Activated CD4-positive, alpha-beta T cell treated with anti-CD3 and anti-CD28 coated beads for 36 hours (primary cell): Measurements from ENCODE around the gene BNIP1. TPM values are rescaled to one million over a fixed set of nuclear protein-coding genes. Genes with fewer than 3 reads are reported as not detected.
A peak's percentile ranks its signal among the peaks of the same experiment; 100 is the strongest.

Experiments used
- ATAC-seq: fragments of 200-7000 bp; cut with Tn5 transposase; one replicate; pipeline ENCODE4 v1.10.0; 2021; ENCODE audit warnings: mild to moderate bottlenecking, moderate library complexity
- CTCF ChIA-PET: fragments of 350-600 bp; sonication (Branson Sonifier 250); formaldehyde crosslinking; loops from one replicate; lab custom pipeline; 2021; ENCODE audit warnings: antibody characterized with exemption; lab: Charles Lee
- POLR2A ChIA-PET: fragments of 350-600 bp; sonication (Branson Sonifier 250); formaldehyde crosslinking; loops from one replicate; lab custom pipeline; 2021; ENCODE audit warnings: antibody characterized with exemption, inconsistent platforms; lab: Charles Lee
- DNase-seq: peaks from one replicate; pipeline ENCODE4 v3.0.0-alpha.2; 2020
- H3K27ac Mint-ChIP-seq: one replicate; pipeline ENCODE4 v1.8.0; 2021; ENCODE audit warnings: mixed read lengths
- H3K27me3 Mint-ChIP-seq: one replicate; pipeline ENCODE4 v1.8.0; 2021; ENCODE audit warnings: mixed read lengths
- H3K36me3 Mint-ChIP-seq: one replicate; pipeline ENCODE4 v1.8.0; 2021; ENCODE audit warnings: low read depth, mixed read lengths
- H3K4me1 Mint-ChIP-seq: one replicate; pipeline ENCODE4 v1.8.0; 2021; ENCODE audit warnings: mixed read lengths
- H3K4me3 Mint-ChIP-seq: one replicate; pipeline ENCODE4 v1.8.0; 2021; ENCODE audit warnings: mild to moderate bottlenecking, moderate library complexity, mixed read lengths
- H3K9me3 Mint-ChIP-seq: one replicate; pipeline ENCODE4 v1.8.0; 2021; ENCODE audit warnings: low read depth, mixed read lengths
- intact Hi-C, 2 experiments: fragments of 100-400 bp; cut with DNase I in 1 of 2; cut with micrococcal nuclease in 1 of 2; formaldehyde crosslinking; loops; one replicate each; pipeline versions ENCODE4 v1.14.2 to v1.15.1; 2022 to 2024; cut with DNase I, micrococcal nuclease
- total RNA-seq, 2 experiments: library from RNA; stranded (reverse); gene quantifications; one replicate each; pipeline ENCODE4 v1.2.3, GENCODE V29; 2021

The BNIP1 gene
- total RNA-seq, 2 experiments from 2014 or later: 24.2 to 26.8 TPM

DNA sequence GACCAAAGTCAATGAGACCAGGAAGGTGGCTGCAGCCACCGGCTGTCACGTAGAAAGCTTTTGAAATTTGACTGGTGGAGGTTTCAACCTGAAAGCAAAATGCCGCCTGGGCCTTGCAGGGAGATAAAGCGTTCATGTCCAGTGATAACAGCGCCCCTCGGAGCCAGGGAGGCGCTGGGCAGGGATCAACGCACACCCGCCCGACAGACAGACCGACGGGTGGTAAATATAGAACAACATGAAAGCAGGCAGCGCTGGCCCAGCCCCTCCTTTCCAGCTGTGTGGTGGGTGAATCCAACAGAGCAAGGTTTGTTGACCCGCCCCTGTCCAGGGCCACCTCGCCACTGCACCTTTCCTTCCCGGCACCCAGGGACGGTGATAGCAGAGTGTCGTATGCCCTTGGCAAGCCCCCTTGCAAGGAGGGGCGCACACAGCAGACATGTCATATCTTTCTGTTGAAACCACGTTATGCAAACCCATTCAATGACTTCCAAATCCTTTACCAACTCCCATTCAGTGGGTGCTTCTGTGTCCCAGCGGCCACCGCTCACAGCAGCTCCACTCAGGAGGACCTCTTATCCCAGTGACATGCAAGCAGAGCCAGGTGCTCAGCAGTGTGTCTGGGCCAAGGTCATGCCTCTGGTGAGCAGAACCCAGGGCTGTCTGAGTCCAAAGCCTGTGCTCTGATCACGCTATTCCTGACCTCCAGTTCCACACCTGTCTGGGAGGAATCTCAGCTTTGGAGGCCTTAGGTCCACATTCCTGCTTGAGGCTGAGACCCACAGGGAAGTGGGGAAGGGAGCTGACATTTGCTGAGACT is 52.0 kb downstream of the BNIP1 start:
- H3K27ac Mint-ChIP-seq: no peak overlapping the region
- POLR2A ChIA-PET: no interaction called here
- H3K4me3 Mint-ChIP-seq: no peak overlapping the region
- peaks cover 3% of the 10 kb centered on the region for H3K27me3 Mint-ChIP-seq
- CTCF ChIA-PET: interaction anchor here (0.8 to 1.4 kb wide), 3 partner anchors 9 to 26 kb away, joined by 3 to 4 read pairs (median 4); no protein-coding TSS in a partner anchor
- ATAC-seq (no peak), DNase-seq (no peak)
- H3K36me3 Mint-ChIP-seq: peaks cover 4% of the 10 kb centered on the region
- H3K4me1 Mint-ChIP-seq: no peaks in the 10 kb centered on the region
- intact Hi-C loops: no loop called here
- H3K9me3 Mint-ChIP-seq: peaks cover 4% of the 10 kb centered on the region

DNA sequence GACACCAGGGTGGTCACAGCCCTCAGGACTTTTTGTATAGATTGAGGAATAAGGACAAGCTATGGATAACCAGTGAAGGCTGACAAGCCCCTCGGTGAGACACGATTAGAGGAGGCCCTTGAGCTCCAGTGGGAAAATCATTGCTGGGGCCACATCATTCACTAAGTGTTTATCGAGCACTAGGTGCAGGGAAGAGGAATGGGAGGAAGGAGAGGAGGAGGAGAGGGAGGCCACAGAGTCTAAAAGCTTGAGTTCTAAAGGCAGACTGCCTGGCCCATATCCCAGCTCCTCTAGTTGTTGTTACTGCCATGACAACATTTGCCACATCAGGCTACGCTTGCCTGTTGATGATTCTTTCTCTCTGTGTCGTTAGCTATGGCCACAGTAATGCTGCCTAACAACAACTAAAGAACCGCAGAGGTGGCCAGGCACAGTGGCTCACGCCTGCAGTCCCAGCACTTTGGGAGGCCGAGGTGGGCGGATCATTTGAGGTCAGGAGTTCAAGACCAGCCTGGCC is 53.1 kb downstream of the BNIP1 start:
- H3K36me3 Mint-ChIP-seq: peaks cover 4% of the 10 kb centered on the region
- ChIA-PET POLR2A (no interaction called here), CTCF (interaction anchor here (0.6 kb wide), 1 partner anchor 32 kb away, joined by 3 read pairs; no protein-coding TSS in a partner anchor)
- no peak overlapping the region for H3K4me3 Mint-ChIP-seq
- peaks cover 4% of the 10 kb centered on the region for H3K9me3 Mint-ChIP-seq
- no peak overlapping the region for H3K27ac Mint-ChIP-seq
- intact Hi-C loops: no loop called here
- H3K27me3 Mint-ChIP-seq: peaks cover 5% of the 10 kb centered on the region
- no peaks in the 10 kb centered on the region for H3K4me1 Mint-ChIP-seq
- ATAC-seq (no peak), DNase-seq (no peak)

DNA sequence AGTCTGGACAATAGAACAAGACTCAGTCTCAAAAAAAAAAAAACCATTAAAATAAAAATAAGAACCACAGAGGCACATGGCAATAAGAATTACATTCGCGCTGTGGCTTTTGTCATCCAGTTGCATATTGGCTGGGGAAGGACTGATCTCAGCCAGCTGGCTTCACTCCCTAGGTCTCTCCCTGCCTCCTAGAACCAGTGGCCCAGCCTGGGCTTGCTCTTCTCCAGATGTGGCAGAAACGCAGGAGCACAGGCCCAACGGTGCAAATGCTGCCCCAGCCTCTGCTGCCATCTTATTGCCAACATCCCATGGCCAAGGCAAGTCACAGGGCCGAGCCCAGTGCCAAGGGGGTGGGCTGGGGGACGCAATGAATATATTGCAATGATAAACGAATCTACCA is 53.7 kb downstream of the BNIP1 start:
- intact Hi-C loops: no loop called here
- ATAC-seq: no peak
- H3K36me3 Mint-ChIP-seq: peaks cover 4% of the 10 kb centered on the region
- ChIA-PET CTCF (no interaction called here), POLR2A (no interaction called here)
- DNase-seq: no peak
- peaks cover 4% of the 10 kb centered on the region for H3K9me3 Mint-ChIP-seq
- H3K27ac Mint-ChIP-seq: no peak overlapping the region
- peaks cover 11% of the 10 kb centered on the region for H3K27me3 Mint-ChIP-seq
- no peak overlapping the region for H3K4me3 Mint-ChIP-seq
- H3K4me1 Mint-ChIP-seq: no peaks in the 10 kb centered on the region

DNA sequence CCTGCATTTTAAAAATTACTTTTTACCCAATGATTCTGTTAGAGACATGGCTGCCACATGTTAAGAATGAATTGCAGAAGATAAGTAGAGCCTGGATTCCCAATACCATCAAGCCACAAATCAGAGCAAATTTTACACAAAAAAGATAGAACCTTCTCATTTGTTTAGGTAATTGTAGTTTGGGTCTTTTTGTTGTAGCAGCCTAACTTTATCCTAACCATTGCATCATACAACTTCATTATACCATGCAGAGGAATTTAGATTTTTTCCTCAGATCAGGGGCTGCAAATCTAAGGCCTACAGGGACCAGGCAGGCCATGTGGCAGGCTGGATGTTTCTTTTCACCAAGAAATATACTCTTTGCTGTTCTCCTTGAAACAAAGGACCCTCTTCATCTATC is 56.0 kb downstream of the BNIP1 start:
- Mint-ChIP-seq H3K27me3 (peaks cover 24% of the 10 kb centered on the region), H3K4me1 (no peaks in the 10 kb centered on the region), H3K4me3 (no peak overlapping the region), H3K36me3 (peaks cover 4% of the 10 kb centered on the region), H3K9me3 (peaks cover 4% of the 10 kb centered on the region), H3K27ac (no peak overlapping the region)
- intact Hi-C loops: no loop called here
- ATAC-seq (no peak), DNase-seq (no peak)
- ChIA-PET CTCF (interaction anchor here (0.6 to 1.0 kb wide), 3 partner anchors 20 to 265 kb away, joined by 3 to 4 read pairs (median 3); partner anchors contain the start of gene RPL26L1), POLR2A (interaction anchor here (0.6 kb wide), 2 partner anchors 214 to 277 kb away, joined by 3 to 4 read pairs; no protein-coding TSS in a partner anchor)

DNA sequence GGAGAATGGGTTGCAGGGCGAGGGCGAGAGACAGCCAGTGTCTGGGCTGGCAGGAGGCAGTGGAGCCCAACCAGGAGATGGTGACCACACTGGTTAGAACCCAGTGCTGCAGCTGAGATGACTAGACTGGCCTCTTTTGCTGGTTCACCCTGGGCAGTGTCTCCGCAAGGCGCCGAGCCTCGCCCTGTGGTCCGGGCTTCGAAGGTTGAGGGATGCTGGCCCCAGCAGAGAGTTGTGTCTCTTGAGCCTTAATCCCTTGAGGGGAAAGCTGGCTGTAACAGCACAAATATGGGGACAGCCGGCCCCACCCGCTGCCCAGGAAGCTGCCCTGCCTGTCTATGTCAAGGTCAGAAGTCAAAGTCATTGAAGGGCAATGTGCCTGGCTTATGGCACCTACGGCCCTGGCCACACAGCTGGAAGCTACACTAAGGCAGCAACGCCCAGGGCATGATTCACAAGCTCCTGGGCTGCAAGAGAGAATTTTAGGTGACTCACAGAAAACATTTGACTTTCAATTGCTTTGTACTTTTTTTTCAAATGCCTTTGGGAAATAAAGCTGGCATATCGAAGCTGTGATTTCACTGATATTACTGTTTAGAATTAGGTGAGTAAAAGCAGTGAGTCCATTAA is 57.4 kb downstream of the BNIP1 start:
- POLR2A ChIA-PET: interaction anchor here (0.5 kb wide), 1 partner anchor 116 kb away, joined by 3 read pairs; no protein-coding TSS in a partner anchor
- intact Hi-C loops: no loop called here
- Mint-ChIP-seq H3K4me3 (no peak overlapping the region), H3K4me1 (no peaks in the 10 kb centered on the region), H3K27me3 (peaks cover 29% of the 10 kb centered on the region), H3K27ac (no peak overlapping the region), H3K36me3 (peaks cover 4% of the 10 kb centered on the region), H3K9me3 (peaks cover 4% of the 10 kb centered on the region)
- CTCF ChIA-PET: interaction anchor here (0.6 to 1.2 kb wide), 4 partner anchors 34 to 222 kb away, joined by 3 to 6 read pairs (median 4); no protein-coding TSS in a partner anchor
- peak; percentile 16 for DNase-seq
- ATAC-seq: no peak

DNA sequence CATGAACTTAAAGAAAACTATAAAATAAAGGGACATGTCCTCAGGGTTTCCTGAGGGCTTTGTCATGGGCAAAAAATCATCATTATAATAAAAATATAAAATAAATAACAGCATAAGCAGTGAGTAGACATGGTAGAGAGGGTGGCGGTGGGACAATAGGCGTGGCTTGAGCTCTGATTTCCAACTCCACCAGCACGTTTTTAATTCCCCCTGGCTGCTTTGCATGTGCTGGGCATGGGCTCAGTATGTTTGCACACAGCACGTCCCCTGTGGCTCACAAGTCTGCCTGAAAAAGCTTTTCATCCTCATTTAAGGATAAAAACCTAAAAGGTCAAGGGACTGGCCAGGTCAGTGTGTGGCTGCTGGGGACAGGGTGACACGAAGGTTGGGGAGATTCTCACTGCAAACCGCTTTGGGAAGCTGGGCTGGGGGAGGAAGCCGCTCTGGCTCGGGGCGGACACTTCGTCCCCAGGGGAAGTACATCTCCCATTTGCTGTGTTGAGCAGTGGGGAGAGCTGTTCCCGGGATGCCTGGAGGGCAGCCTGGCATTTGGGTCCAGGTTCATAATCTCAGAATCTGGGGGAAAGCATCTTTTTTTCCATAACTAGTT is 58.0 kb downstream of the BNIP1 start:
- ATAC-seq (no peak), DNase-seq (no peak)
- POLR2A ChIA-PET: no interaction called here
- no peak overlapping the region for H3K27ac Mint-ChIP-seq
- CTCF ChIA-PET: interaction anchor here (0.8 to 1.2 kb wide), 3 partner anchors 162 to 223 kb away, joined by 3 to 6 read pairs (median 5); no protein-coding TSS in a partner anchor
- H3K4me1 Mint-ChIP-seq: no peaks in the 10 kb centered on the region
- intact Hi-C loops: no loop called here
- peaks cover 32% of the 10 kb centered on the region for H3K27me3 Mint-ChIP-seq
- H3K9me3 Mint-ChIP-seq: peaks cover 4% of the 10 kb centered on the region
- no peak overlapping the region for H3K4me3 Mint-ChIP-seq
- peaks cover 4% of the 10 kb centered on the region for H3K36me3 Mint-ChIP-seq

DNA sequence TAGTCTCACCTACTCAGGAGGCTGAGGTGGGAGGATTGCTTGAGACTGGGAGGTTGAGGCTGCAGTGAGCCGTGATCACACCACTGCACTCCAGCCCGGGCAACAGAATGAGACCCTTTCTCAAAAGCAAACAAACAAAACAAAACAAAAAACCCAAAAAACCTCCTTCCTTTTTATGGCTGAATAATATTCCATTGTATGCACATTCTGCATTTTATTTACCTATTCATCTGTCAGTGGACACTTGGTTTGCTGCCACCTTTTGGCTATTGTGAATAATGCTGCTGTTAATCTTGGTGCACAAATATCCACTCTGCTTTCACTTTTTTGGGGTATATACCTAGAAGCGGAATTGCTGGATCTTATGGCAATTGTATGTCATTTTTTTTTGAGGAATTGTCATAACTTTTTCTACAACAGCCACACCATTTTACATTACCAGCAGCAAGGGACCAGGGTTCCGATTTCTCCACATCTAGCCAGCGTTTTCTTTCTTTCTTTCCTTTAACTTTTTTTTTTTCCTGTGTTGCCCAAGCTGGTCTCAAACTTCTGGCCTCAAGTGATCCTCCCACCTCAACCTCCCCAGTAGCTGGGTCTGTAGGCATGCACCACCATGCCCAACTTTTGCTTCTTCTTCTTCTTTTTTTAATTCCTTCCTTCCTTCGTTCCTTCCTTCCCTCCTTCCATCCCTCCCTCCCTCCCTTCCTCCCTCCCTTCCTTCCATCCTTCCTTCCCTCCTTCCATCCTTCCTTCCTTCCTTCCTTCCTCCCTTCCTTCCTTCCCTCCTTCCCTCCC is 60.1 kb downstream of the BNIP1 start:
- peak; percentile 36 for DNase-seq
- CTCF ChIA-PET: interaction anchor here (1.2 kb wide), 1 partner anchor 225 kb away, joined by 3 read pairs; no protein-coding TSS in a partner anchor
- no peaks in the 10 kb centered on the region for H3K4me1 Mint-ChIP-seq
- H3K27me3 Mint-ChIP-seq: peaks cover 35% of the 10 kb centered on the region
- POLR2A ChIA-PET: no interaction called here
- intact Hi-C loops: loop anchor here (1.0 kb wide), 2 partner anchors 226 to 491 kb away; no protein-coding TSS in a partner anchor
- peaks cover 2% of the 10 kb centered on the region for H3K36me3 Mint-ChIP-seq
- no peak overlapping the region for H3K4me3 Mint-ChIP-seq
- ATAC-seq: no peak
- H3K27ac Mint-ChIP-seq: no peak overlapping the region
- H3K9me3 Mint-ChIP-seq: peaks cover 4% of the 10 kb centered on the region

DNA sequence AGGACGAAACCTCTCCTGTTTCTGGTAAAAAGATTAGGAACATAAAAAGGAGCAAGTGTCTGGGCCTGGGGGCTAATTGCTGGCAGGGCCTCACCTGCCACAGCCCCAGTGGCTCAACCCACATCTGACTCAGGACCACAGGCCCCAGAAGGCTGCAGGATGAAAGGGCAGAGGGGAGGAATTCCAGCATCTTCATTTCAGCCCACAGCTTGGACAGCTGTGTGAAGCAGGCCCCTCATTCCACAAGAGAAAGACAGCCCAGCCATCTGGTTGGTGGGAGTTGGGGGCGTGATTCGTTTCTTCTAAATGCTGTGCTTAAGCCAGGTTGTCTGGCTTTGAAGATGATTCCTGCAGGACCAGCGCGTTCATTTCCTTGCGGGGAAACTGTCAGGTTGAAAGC is 61.6 kb downstream of the BNIP1 start:
- no peak for DNase-seq
- no peaks in the 10 kb centered on the region for H3K9me3 Mint-ChIP-seq
- H3K4me1 Mint-ChIP-seq: no peaks in the 10 kb centered on the region
- H3K27ac Mint-ChIP-seq: no peak overlapping the region
- H3K27me3 Mint-ChIP-seq: peaks cover 36% of the 10 kb centered on the region
- no peaks in the 10 kb centered on the region for H3K36me3 Mint-ChIP-seq
- POLR2A ChIA-PET: no interaction called here
- intact Hi-C loops: no loop called here
- no peak for ATAC-seq
- CTCF ChIA-PET: interaction anchor here (1.4 kb wide), 1 partner anchor 227 kb away, joined by 3 read pairs; no protein-coding TSS in a partner anchor
- no peak overlapping the region for H3K4me3 Mint-ChIP-seq

DNA sequence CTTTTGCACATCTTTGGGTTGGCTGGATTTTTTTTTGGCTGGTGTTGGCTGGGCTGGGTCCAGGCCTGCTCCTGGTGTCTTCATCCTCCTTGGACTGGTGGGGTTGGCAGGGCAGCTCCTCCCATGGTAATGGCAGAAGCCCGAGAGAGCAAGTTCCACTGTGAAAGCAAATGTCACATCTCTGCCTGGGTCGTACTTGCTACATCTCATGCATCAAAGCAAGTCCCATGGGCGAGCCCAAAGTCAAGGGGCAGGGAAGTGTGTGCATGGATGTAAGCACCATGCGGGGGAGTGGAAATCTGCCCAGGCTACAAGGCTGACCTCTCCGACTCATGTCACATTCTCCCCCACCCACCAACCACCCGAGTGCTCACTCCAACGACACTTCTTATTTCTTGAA is 64.0 kb downstream of the BNIP1 start:
- CTCF ChIA-PET: interaction anchor here (0.8 kb wide), 1 partner anchor 709 kb away, joined by 3 read pairs; no protein-coding TSS in a partner anchor
- POLR2A ChIA-PET: no interaction called here
- ATAC-seq: no peak
- no peak for DNase-seq
- no peak overlapping the region for H3K4me3 Mint-ChIP-seq
- H3K4me1 Mint-ChIP-seq: no peaks in the 10 kb centered on the region
- H3K36me3 Mint-ChIP-seq: no peaks in the 10 kb centered on the region
- no peaks in the 10 kb centered on the region for H3K9me3 Mint-ChIP-seq
- H3K27me3 Mint-ChIP-seq: peaks cover 26% of the 10 kb centered on the region
- H3K27ac Mint-ChIP-seq: no peak overlapping the region
- intact Hi-C loops: no loop called here

DNA sequence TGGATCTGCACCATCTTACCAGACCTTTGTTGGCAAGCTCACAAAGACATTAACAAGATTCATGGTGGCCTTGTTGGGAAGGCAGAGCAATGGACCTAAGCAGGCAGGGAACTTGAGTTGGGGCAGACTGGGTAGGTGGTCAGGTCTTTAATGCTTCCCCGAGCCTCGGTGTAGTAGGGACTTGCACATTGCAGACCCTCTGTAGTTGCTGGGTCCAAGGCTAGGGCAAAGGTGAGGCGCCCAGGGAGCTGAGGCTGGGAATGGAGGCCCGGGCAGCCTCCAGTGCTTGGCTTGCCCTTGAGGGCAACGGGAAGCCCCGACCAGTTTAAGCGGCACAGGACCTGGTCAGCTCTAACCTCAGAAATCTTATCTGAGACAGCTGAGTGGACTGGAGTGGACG is 66.5 kb downstream of the BNIP1 start:
- POLR2A ChIA-PET: no interaction called here
- Mint-ChIP-seq H3K4me3 (no peak overlapping the region), H3K27ac (no peak overlapping the region), H3K9me3 (peaks cover 3% of the 10 kb centered on the region), H3K4me1 (no peaks in the 10 kb centered on the region), H3K27me3 (peaks cover 15% of the 10 kb centered on the region), H3K36me3 (no peaks in the 10 kb centered on the region)
- no peak for DNase-seq
- intact Hi-C loops: no loop called here
- no peak for ATAC-seq
- CTCF ChIA-PET: interaction anchor here (1.2 kb wide), 1 partner anchor 15 kb away, joined by 4 read pairs; no protein-coding TSS in a partner anchor
